Medulla oblongata (tissue), 1 donor: ENCODE measurements around the gene SPEN.
A peak's percentile ranks its signal among the peaks of the same experiment; 100 is the strongest.
"Not testable (repeated sequence)": the region's sequence is repeated elsewhere in the genome, so short reads cannot be mapped to it uniquely, and the experiment has no call there.

Experiments
- DNase-seq: peaks from one replicate; pipeline ENCODE4 v3.0.0-alpha.2; 2015; ENCODE audit errors: extremely low spot score

Gene SPEN

DNA sequence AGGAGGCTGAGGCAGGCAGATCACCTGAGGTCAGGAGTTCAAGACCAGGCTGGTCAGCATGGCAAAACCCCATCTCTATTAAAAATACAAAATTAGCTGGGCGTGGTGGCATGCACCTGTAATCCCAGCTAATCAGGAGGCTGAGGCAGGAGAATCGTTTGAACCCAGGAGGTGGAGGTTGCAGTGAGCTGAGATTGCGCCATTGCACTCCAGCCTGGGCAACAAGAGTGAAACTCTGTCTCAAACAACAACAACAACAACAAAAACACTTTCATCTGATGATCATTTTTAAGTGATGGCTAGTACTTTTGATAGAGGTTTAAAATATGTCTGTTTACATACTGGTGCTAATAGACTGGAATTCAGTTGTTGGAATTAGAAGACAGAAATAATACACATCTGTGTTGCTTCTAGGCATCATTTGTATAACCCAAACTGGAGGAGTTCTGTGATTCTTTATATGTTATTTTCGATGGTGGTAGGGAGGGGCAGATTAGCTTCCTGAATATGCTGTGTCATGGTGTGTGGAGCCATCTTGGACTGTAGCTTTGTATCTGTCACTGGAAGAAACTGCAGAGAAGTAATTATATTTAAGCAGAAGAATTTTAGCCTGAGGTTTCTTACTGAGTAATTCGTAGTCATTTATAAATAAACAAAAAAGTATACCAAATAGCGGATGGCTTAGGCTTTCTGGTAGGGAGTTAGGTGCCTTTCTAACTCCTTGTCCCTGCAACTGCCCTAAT, 45.5 kb downstream of the SPEN start:
- DNase-seq, result peak; percentile 28

DNA sequence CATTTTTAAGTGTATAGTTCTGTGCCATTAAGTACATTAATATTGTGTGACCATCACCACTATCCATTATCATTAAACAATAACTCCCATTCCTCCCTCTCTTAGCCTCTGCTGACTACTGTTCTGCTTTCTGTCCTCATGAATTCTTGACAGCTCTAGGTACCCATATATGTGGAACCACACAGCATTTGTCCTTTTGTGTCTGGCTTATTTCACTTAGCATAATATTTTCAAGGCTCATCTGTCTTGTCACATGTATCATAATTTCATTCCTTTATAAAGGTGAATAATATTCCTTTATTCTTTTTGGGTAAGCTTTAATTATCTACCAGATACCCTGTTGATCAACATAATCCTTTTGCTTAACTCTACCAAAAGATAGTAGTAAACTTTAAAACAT, 47.7 kb downstream of the SPEN start:
- DNase-seq, result no peak

DNA sequence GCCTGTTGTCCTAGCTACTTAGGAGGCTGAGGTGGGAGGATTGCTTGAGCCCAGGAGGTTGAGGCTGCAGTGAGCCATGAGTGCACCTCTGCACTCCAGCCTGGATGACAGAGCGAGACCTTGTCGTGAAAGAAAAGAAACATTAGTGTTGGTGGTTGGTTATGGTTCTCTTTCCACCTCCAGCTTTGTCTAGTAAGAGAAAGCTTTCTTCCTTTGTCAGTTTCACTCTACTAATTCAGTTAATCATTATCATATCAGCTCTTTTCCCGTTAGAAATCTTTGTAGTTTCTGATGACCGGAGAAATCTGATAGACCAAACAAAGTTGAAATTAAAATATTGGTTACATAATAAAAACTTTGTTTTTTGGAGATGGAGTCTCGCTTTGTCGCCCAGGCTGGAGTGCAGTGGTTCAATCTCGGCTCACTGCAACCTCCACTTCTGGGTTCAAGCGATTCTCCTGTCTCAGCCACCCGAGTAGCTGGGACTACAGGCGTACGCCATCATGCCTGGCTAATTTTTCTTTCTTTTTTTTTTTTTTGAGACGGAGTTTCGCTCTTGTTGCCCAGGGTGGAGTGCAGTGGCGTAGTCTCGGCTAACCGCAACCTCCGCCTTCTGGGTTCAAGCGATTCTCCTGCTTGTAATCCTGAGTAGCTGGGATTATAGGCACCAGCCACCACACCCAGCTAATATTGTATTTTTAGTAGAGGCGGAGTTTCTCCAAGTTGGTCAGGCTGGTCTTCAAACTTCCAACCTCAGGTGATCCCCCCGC, 49.5 kb downstream of the SPEN start:
- not testable (repeated sequence) for DNase-seq

DNA sequence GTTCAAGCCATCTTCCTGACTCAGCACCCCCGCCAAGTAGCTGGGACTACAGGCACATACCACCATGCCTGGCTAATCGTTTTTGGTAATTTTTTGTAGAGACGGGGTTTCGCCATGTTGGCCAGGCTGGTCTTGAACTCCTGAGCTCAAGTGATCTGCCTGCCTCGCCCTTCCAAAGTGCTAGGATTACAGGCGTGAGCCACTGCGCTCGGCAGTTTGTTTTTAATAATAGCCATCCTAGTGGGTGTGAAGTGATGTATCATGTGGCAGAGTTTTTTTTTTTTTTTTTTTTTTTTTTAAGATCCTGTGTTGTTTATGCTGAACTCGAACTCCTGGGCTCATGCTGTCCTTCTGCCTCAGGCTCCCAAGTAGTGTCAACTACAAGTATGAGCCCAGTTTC, 51.8 kb downstream of the SPEN start:
- DNase-seq, result no peak

DNA sequence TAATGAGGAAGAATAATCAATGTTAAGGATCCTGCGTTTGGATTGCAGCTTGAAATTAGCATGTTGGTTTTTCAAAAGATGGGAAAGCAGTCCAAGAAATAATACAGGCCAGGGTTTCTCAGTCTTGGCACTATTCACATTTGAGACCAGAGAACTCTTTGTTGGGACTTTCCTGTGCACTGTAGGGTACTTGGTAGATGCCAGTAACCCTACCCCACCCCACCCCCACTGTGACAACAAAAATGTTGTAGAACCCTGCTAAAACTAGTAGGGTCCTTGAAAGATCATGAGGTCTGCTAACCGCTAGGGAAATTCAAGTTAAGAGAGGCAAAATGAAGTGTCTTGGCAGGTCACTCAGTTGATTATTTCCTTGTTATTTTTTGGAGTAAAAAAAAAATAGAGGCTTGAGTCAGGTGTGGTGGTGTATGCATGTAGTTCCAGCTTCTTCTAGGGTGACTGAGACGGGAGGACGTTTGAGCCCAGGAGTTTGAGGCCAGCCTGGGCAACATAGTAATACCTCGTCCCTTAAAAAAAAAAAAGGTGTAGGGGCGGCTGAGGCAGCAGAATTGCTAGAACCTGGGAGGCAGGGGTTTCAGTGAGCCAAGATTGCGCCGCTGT, 53.3 kb downstream of the SPEN start:
- DNase-seq, result peak; percentile 22

DNA sequence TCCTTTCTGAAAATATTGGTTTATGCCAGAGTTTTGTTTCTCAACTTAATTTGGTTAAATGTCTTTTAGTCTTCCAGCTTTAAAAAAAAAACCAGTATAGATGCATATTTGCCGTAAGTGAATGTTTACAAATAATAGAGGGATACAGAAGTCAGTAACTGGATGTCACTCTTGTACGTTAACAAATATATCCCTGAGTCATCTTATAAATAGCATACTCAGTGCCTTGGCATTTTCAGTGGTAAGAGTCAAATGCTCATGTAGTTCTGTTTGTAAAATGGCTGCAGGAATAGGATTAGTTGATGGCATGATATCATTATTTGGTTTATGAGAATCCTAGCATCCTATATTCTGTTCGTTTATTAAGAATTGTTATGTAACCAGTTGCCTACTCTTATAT, 55.4 kb downstream of the SPEN start:
- no peak for DNase-seq

DNA sequence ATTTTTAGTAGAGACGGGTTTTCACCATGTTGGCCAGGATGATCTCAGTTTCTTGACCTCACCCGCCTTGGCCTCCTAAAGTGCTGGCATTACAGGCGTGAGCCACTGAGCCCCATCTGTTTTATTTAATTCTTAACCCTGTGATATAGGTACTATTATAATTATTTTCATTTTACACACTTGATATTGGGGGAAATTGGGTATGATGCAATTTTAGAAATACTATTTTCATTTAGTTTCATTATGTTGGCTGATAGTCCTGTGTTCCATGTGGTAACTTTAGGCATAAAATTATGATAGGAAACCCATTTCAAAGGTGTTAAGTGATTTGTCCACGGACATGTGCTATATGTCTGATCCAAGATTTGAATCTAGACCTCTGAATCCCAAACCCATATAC, 61.1 kb downstream of the SPEN start:
- no peak for DNase-seq

DNA sequence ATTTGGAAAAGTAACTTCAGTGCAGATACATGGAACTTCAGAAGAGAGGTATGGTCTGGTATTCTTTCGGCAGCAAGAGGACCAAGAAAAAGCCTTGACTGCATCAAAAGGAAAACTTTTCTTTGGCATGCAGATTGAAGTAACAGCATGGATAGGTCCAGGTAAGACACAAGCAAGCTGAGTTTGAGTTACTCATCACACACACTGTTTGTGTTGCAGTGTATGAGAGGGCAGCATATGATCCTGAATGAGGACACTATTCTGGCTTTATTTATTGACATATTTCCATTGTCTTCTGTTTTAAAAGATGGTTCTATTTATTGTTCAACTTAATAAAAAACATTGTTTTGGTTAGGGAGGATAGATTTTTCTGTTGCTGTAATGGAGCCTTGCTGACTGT, 63.6 kb downstream of the SPEN start:
- no peak for DNase-seq

DNA sequence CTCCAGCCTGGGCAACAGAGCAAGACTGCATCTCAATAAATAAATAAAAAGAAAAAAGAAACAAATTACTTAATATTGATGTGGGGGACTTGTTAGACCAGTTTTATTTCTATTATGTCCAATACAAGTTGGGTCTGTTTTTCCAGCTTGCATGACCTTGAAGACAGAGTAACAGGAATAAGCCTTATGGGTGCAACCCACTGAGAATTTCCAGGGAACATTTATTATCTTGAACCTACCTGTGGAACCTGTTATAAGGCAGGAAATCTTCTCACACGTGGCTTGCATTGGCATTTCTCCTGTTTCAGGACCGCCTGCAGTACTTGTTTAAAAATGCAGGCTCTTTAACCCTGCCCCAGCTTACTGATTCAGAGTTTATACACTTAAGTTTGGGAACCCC, 64.4 kb downstream of the SPEN start:
- DNase-seq, result no peak

DNA sequence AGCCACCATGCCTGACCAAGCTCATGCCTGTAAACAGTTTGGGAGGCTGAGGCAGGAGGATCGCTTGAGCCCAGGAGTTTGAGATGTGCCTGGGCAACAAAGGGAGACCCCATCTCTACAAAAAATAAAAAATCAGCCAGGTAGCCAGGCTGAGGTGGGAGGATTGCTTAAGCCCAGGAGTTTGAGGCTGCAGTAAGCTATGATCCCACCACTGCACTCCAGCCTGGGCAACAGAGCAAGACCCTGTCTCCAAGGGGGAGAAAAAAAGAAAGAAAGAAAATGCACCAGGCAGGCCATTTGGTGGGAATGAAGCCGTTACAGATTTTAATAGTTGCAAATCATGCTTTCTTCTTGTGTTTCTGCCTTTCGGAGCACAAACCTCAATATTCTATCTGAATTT, 66.1 kb downstream of the SPEN start:
- not testable (repeated sequence) for DNase-seq

DNA sequence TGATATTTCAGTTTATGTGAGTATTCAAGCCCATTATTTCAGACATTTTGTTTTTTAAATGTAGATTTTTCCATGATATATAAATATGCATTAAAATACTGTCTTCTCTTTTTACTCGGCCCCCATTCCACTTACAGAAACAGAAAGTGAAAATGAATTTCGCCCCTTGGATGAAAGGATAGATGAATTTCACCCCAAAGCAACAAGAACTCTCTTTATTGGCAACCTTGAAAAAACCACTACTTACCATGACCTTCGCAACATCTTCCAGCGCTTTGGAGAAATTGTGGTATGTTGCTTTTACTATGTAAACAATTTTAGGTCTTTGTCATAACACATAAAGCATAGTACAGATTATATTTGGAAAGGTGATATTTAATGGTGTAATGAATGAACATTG, 68.5 kb downstream of the SPEN start:
- DNase-seq, result no peak

DNA sequence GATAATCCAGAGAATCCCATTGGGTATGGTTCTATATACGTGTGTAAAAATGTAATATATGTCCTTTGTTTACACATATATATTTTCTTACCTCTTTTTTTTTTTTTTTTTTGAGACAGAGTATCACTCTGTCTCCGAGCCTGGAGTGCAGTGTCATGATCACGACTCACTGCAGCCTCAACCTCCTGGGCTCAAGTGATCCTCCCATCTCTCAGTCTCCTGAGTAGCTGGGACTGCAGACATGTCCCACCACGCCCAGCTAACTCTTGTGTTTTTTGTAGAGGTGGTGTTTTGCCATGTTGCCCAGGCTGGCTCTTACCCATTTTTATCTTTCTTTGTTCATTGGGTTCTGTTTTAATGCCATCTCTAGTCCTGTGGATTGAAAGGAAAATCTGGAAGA, 68.9 kb downstream of the SPEN start:
- no peak for DNase-seq

DNA sequence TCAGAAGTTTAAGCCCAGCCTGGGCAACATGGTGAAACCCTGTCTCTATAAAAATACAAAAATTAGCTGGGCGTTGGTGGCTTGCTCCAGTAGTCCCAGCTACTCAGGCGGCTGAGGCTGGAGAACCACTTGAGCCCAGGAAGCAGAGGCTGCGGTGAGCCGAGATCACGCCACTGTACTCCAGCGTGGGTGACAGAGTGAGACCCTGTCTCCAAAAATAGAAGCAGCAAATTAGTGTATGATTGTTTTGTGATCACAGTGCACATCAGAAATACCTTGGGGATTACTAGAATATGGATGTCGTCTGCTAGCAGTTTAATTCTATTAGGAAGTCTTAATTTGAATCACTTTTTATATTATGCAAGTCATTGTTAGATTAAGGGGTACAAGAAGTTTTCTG, 69.4 kb downstream of the SPEN start:
- no peak for DNase-seq

DNA sequence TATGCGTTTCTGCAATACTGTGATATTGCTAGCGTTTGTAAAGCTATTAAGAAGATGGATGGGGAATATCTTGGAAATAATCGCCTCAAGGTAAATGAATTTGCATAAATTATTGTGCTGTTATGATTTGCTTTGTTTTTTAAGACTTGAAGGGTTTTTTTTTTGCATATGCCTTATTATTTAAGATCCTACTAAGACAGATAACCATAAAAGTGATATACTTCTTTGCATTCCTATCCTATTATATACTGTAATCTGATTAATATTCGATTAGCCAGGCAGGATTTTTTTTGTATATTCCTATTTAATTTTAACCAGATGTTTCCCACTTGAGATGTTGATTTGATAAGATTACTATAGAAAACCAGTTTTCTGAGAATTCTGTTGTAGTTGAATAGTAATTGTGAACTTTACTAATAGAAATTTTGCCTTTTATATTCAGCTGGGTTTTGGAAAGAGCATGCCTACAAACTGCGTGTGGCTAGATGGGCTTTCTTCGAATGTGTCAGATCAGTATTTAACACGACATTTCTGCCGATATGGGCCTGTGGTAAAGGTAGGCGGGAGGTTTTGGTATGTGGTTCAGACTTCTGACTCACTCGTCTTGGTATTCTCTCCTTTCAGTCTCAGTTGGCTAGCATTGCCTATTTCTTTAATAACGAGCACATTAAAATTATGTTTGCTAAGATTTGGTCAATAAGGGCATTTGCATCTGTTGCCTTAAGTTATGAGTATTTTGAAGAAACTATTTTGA, 71.6 kb downstream of the SPEN start:
- no peak for DNase-seq

DNA sequence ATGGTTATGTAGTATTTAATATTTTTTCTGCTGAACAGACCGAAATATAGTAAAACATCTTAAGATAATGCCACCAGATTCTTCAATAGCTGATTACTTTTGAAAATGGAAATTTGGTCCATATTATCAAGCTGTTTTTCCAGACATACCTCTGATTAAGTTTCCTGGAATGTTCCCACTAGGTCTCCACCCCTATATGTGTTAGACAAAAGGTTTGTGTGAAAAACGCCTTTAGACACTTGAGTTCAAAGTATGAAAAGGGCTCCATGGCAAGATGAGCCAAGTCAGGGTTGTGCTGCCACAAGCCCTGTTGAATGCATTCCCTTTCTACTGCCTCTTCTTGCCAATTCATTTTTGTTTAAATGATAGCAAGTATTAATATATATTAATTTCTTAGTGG, 75.7 kb downstream of the SPEN start:
- no peak for DNase-seq

DNA sequence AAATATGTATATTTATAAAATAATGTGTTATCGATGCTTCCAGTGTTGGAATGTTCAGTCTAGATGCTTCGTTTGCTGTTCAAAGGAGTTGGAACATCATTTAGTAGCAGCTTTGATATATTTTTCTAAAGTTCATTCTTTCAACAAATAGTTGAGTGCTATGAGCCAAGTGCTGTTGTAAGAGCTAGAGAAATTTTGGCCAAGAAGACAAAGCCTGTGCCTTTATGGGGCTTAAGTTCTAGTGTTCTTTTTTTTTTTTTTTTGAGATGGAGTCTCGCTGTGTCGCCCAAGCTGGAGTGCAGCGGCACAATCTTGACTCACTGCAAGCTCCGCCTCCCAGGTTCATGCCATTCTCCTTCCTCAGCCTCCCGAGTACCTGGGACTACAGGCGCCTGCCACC, 78.9 kb downstream of the SPEN start:
- DNase-seq, result peak; percentile 21

DNA sequence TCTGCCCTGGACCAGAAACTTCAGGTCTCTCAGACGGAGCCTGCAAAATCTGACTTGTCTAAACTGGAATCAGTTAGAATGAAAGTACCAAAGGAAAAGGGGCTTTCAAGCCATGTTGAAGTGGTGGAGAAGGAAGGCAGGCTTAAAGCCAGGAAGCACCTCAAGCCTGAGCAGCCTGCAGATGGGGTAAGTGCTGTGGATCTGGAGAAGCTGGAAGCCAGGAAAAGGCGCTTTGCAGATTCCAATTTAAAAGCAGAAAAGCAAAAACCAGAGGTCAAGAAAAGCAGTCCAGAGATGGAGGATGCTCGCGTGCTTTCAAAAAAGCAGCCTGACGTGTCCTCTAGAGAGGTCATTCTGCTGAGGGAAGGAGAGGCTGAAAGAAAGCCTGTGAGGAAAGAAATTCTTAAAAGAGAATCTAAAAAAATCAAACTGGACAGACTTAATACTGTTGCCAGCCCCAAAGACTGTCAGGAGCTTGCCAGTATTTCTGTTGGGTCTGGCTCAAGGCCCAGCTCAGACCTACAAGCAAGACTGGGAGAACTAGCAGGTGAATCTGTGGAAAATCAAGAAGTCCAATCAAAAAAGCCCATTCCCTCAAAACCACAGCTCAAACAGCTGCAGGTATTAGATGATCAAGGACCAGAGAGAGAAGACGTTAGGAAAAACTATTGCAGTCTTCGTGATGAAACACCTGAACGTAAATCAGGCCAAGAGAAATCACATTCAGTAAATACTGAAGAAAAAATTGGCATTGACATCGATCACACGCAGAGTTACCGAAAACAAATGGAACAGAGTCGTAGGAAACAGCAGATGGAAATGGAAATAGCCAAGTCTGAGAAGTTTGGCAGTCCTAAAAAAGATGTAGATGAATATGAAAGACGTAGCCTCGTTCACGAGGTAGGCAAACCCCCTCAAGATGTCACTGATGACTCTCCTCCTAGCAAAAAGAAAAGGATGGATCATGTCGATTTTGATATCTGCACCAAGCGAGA, 81.8 kb downstream of the SPEN start:
- DNase-seq, result peak; percentile 26

DNA sequence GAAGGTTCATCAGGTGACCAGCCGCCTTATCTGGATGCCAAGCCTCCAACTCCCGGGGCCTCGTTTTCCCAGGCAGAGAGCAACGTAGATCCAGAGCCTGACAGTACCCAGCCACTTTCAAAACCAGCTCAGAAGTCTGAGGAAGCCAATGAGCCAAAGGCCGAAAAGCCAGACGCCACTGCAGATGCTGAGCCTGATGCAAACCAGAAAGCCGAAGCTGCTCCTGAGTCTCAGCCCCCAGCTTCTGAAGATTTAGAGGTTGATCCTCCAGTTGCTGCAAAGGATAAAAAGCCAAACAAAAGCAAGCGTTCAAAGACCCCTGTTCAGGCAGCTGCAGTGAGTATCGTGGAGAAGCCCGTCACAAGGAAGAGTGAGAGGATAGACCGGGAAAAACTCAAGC, 83.9 kb downstream of the SPEN start:
- DNase-seq, result no peak

DNA sequence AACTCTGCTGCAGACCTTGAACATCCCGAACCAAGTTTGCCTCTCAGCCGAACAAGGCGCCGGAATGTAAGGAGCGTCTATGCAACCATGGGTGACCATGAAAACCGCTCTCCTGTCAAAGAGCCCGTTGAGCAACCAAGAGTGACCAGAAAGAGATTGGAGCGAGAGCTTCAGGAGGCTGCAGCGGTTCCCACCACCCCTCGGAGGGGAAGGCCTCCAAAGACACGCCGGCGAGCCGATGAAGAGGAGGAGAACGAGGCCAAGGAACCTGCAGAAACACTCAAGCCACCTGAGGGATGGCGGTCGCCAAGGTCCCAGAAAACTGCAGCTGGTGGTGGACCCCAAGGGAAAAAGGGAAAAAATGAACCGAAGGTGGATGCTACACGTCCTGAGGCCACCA, 84.4 kb downstream of the SPEN start:
- DNase-seq, result no peak

DNA sequence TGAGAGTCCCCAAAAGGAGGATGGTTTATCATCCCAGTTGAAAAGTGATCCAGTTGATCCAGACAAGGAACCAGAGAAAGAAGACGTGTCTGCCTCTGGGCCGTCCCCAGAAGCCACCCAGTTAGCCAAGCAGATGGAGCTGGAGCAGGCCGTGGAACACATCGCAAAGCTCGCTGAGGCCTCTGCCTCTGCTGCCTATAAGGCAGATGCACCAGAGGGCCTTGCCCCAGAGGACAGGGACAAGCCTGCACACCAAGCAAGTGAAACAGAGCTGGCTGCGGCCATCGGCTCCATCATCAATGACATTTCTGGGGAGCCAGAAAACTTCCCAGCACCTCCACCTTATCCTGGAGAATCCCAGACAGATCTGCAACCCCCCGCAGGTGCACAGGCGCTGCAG, 85.1 kb downstream of the SPEN start:
- no peak for DNase-seq

DNA sequence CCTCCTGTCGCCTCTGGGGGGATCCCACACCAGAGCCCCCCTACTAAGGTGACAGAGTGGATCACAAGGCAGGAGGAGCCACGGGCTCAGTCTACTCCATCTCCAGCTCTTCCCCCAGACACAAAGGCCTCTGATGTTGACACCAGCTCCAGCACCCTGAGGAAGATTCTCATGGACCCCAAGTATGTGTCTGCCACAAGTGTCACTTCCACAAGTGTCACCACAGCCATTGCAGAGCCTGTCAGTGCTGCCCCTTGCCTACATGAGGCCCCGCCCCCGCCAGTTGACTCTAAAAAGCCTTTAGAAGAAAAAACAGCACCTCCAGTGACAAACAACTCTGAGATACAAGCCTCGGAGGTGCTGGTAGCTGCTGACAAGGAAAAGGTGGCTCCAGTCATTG, 86.2 kb downstream of the SPEN start:
- DNase-seq, result no peak
